Muscle of leg (tissue), 11 donors: ENCODE measurements around the gene S100A3. TPM values are rescaled to one million over a fixed set of nuclear protein-coding genes. Genes with fewer than 3 reads are reported as not detected.
A peak's percentile ranks its signal among the peaks of the same experiment; 100 is the strongest.

Experiments used
- DNase-seq: peaks from one replicate; pipeline ENCODE4 v3.0.0; 2013
- H3K27ac ChIP-seq: one replicate; pipeline ENCODE4 v1.5.1; 2013; ENCODE audit warnings: mild to moderate bottlenecking, low read length, control low read depth
- H3K27me3 ChIP-seq: one replicate; pipeline ENCODE4 v1.6.1; 2013; ENCODE audit warnings: low read length; ENCODE audit not compliant: control insufficient read depth, insufficient read depth
- H3K36me3 ChIP-seq: one replicate; pipeline ENCODE4 v1.6.1; 2013; ENCODE audit warnings: low read length; ENCODE audit not compliant: control insufficient read depth, insufficient read depth
- H3K4me1 ChIP-seq: one replicate; pipeline ENCODE4 v1.6.1; 2013; ENCODE audit warnings: low read length; ENCODE audit not compliant: control insufficient read depth, insufficient read depth
- H3K4me3 ChIP-seq: one replicate; pipeline ENCODE4 v1.5.1; 2013; ENCODE audit warnings: low read length, control low read depth
- H3K9me3 ChIP-seq: replicated peaks from 2 replicates; pipeline ENCODE4 v1.6.1; 2013; ENCODE audit warnings: low read depth, low read length; ENCODE audit not compliant: control insufficient read depth
- WGBS: methylation state at CpG from one replicate; pipeline ENCODE4 v1.1.5; 2013; ENCODE audit warnings: missing lambda C conversion rate; ENCODE audit not compliant: insufficient coverage; 5-methylcytosine and 5-hydroxymethylcytosine counted together
- polyA plus RNA-seq, 8 donors: library from polyadenylated mRNA; unstranded; fragments of 120-200 nt; gene quantifications; one replicate each; pipeline versions ENCODE4 v1.2.1 to v1.2.3, GENCODE V29; 2013; ENCODE audit warnings: inconsistent platforms in 1 of 8, low replicate concordance in 1 of 8; ENCODE audit not compliant: insufficient read length in 8 of 8, insufficient read depth in 1 of 8
- total RNA-seq: library from RNA; stranded (reverse); fragments of 120-200 nt; gene quantifications from one replicate; pipeline ENCODE4 v1.2.4, GENCODE V29; 2013

Gene S100A3
- total and polyA plus RNA-seq, 9 donors = 0.30 to 1.4 (median 0.66) TPM

DNA sequence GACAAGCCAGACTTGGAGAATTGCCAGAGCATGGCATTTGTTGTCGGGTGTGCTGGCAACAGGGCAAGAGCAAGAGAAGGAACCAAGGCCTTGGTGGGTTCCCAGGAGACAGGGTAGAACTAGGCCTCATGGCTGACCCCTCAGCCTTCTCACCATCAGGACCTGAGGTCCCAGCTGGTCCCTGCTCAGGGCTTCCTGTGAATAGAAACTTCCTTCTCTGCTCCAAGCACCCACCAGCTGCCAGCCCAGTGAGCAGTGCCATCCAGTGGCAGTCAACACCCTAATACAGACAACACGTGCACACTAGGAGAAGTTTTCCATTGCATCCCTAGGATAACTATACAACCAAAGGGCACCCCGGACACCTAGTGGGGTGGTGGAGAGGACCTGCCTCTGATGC lies 36.0 kb downstream of the S100A3 start:
- no peaks in the 10 kb centered on the region for H3K27me3 ChIP-seq
- no peaks in the 10 kb centered on the region for H3K36me3 ChIP-seq
- H3K27ac ChIP-seq = no peak overlapping the region
- H3K9me3 ChIP-seq = no peaks in the 10 kb centered on the region
- no peak overlapping the region for H3K4me3 ChIP-seq
- no peak for DNase-seq
- H3K4me1 ChIP-seq = peaks cover 5% of the 10 kb centered on the region
- 60% methylated on average over 1 of the region's 3 CpGs for WGBS

DNA sequence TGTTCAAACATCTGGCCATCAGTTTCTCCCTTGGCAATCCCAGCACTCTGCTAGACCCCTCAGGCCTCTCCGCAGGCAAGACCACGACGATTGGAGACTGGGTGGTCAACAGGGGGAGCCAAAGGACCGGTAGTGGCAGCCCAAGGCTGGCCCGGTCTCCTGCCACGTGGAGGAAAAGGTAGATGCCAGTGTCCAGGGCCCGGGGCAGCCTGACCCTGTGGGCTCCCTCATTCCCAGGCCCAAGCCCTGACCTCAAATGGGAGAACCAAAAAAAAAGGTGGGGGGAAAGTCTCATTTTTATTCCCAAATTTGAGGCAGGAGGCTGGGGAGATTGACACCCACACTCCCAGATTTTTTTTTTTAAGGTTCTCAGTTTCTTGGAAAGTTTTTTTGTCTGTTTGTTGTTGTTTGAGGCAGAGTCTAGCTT lies 38.1 kb downstream of the S100A3 start:
- no peak overlapping the region for H3K4me3 ChIP-seq
- DNase-seq = peak; percentile 84
- no peaks in the 10 kb centered on the region for H3K36me3 ChIP-seq
- H3K27ac ChIP-seq = no peak overlapping the region
- H3K9me3 ChIP-seq = no peaks in the 10 kb centered on the region
- H3K4me1 ChIP-seq = peaks cover 23% of the 10 kb centered on the region
- WGBS = 2% methylated on average over 7 of the region's 7 CpGs
- no peaks in the 10 kb centered on the region for H3K27me3 ChIP-seq

DNA sequence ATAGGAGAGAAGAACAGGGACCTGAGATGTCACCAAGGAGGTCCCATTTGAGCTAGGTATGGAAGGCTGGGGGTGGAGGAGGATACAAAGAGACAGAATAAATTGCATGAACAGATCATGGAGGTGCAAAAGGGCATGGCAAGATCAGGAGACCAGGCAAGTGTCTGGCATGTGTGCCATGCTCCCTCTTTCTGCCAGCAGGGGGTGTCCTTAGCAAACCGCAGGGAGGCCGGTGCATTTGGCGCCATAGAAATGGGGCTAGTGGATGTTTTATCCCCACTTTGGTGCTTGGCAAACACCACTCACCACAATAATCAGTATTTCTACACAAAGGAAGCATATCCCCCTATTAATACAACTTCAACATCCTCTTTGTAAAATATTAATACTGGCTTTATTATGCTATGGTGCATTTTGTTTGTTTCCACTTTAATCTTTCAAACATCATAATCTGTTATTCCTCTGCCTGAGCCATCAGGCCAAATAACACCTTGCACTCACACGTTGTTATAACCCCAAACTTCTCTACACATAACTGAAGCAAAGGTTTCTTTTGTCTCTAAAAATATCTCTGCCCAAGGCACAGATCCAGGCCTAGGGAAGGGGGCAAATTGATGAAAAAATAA lies 39.2 kb downstream of the S100A3 start:
- no peaks in the 10 kb centered on the region for H3K27me3 ChIP-seq
- no peak overlapping the region for H3K4me3 ChIP-seq
- peaks cover 26% of the 10 kb centered on the region for H3K4me1 ChIP-seq
- H3K27ac ChIP-seq = no peak overlapping the region
- DNase-seq = no peak
- no peaks in the 10 kb centered on the region for H3K9me3 ChIP-seq
- 60% methylated on average over 2 of the region's 4 CpGs for WGBS
- H3K36me3 ChIP-seq = no peaks in the 10 kb centered on the region

- H3K9me3 ChIP-seq = no peaks in the 10 kb centered on the region
- WGBS = 94% methylated on average over 3 of the region's 3 CpGs
- no peak for DNase-seq
Observed at GRCh38 chr1:153509036-153509435, 40.0 kb downstream of the S100A3 start.

DNA sequence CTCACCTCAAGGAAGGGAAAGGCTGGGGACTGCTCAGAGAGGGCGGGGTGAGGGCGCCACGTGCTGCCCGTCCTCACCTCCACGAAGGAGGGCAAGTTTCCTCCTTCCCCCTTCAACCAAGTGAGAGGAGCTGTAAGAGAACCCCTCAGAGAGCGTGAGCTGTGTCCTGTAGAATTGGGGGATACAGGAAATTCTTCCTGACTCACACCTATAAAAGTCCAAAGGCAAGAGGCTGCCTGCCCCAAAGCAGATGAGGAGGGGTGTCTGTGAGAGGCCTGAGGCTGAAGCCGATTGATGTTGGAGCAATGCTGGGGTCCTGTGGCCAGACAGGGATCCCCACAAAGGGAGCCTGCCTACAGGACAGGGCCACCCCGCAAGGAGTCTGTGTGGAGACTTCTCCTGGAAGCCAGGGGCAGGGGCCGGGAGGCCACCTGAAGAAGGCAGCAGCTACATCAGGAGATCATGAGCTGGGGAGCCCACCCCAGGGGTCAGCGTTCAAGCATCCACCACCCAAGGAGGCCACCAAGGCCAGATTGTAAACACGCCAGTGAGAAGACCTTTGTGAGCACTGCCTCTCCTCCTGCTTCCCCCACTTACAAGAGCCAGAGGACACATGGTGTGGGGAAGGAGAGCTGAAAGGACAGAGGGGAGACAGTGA lies 41.0 kb downstream of the S100A3 start:
- H3K27me3 ChIP-seq = no peaks in the 10 kb centered on the region
- no peak for DNase-seq
- no peaks in the 10 kb centered on the region for H3K9me3 ChIP-seq
- whole genome bisulfite sequencing = 91% methylated on average over 3 of the region's 11 CpGs
- no peak overlapping the region for H3K4me3 ChIP-seq
- H3K36me3 ChIP-seq = no peaks in the 10 kb centered on the region
- H3K4me1 ChIP-seq = peaks cover 29% of the 10 kb centered on the region
- H3K27ac ChIP-seq = no peak overlapping the region

More at GRCh38 chr1:153509036-153509435, 40.0 kb downstream of the S100A3 start:
- no peak overlapping the region for H3K27ac ChIP-seq
- H3K4me3 ChIP-seq = no peak overlapping the region
- no peaks in the 10 kb centered on the region for H3K27me3 ChIP-seq
- H3K4me1 ChIP-seq = peaks cover 26% of the 10 kb centered on the region
- no peaks in the 10 kb centered on the region for H3K36me3 ChIP-seq

GRCh38 chr1:153506831-153507413 lies 42.1 kb downstream of the S100A3 start:
- Histone ChIP-seq H3K9me3 (no peaks in the 10 kb centered on the region), H3K4me3 (no peak overlapping the region), H3K4me1 (peaks cover 32% of the 10 kb centered on the region), H3K27ac (peak overlapping the region; percentile 85), H3K36me3 (no peaks in the 10 kb centered on the region), H3K27me3 (no peaks in the 10 kb centered on the region)
- DNase-seq = peak; percentile 98
- 14% methylated on average over 6 of the region's 7 CpGs for WGBS

DNA sequence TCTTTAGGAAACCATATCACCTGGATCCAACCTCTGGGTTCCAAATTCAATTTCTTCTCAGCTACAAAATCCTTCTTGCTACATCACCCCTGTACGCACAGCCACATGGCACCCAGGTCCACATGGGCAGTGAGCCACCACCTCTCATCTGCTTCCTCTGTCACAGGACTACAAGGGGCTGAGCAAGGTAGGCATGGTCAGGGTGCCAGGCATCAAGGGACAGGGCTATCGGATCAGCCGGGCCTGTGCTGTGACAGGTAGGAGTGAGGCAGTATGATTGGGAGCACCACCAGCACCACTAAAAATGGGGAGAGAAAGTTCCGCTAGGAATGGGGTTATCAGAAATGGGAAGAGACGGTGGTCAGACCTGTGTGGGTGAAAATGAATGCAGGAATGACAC lies 42.7 kb downstream of the S100A3 start:
- Histone ChIP-seq H3K27ac (peak overlapping the region; percentile 85), H3K4me3 (no peak overlapping the region), H3K4me1 (peaks cover 32% of the 10 kb centered on the region), H3K36me3 (no peaks in the 10 kb centered on the region), H3K9me3 (no peaks in the 10 kb centered on the region), H3K27me3 (no peaks in the 10 kb centered on the region)
- 62% methylated on average over 2 of the region's 5 CpGs for WGBS
- no peak for DNase-seq

- no CpG with 5 or more reads among the region's 1 CpG for WGBS
- Histone ChIP-seq H3K27me3 (no peaks in the 10 kb centered on the region), H3K9me3 (no peaks in the 10 kb centered on the region), H3K27ac (no peak overlapping the region), H3K4me1 (peaks cover 29% of the 10 kb centered on the region), H3K4me3 (no peak overlapping the region), H3K36me3 (no peaks in the 10 kb centered on the region)
- DNase-seq = no peak
Observed at GRCh38 chr1:153505576-153505975, 43.5 kb downstream of the S100A3 start.

- no peak for DNase-seq
- no peaks in the 10 kb centered on the region for H3K9me3 ChIP-seq
- H3K4me1 ChIP-seq = peaks cover 34% of the 10 kb centered on the region
- WGBS = 100% methylated on average over 1 of the region's 3 CpGs
- no peak overlapping the region for H3K27ac ChIP-seq
- H3K27me3 ChIP-seq = no peaks in the 10 kb centered on the region
- H3K4me3 ChIP-seq = no peak overlapping the region
- H3K36me3 ChIP-seq = no peaks in the 10 kb centered on the region
Observed at GRCh38 chr1:153503766-153504165, 45.3 kb downstream of the S100A3 start.

GRCh38 chr1:153498746-153499145 lies 50.3 kb downstream of the S100A3 start:
- Histone ChIP-seq H3K9me3 (no peaks in the 10 kb centered on the region), H3K27me3 (no peaks in the 10 kb centered on the region), H3K4me3 (no peak overlapping the region), H3K36me3 (no peaks in the 10 kb centered on the region), H3K4me1 (peaks cover 18% of the 10 kb centered on the region), H3K27ac (no peak overlapping the region)
- WGBS = 0% methylated on average over 1 of the region's 2 CpGs
- no peak for DNase-seq
